Right ventricle myocardium superior (tissue), 1 donor: ENCODE data around the gene NEO1. TPM values are rescaled to one million over a fixed set of nuclear protein-coding genes. Genes with fewer than 3 reads are reported as not detected.

Experiments
- ATAC-seq: fragments of 200-7000 bp; cut with Tn5 transposase; one replicate; pipeline ENCODE4 v1.9.1; 2020; ENCODE audit warnings: mild to moderate bottlenecking; ENCODE audit not compliant: poor library complexity
- DNase-seq: peaks from one replicate; pipeline ENCODE4 v3.0.0-alpha.2; 2020
- intact Hi-C: fragments of 100-400 bp; cut with DNase I; formaldehyde crosslinking; loops from one replicate; pipeline ENCODE4 v1.11.2; 2022
- total RNA-seq: library from RNA; stranded (reverse); fragmentation: NEBNext Ultra II Directional; extraction: Animal tissue kit (Norgen Biotek cat#: 25700); gene quantifications from one replicate; pipeline ENCODE4 v1.2.1, GENCODE V29; 2021
- donor health status: DM: no; HTN: yes; CAD: no; lungs with severe emphysema.

NEO1 gene
- total RNA-seq, 1 donor from 2014 or later, result 11.1 TPM

GRCh38 chr15:73313861-73314260 lies 261.6 kb downstream of the NEO1 start:
- ATAC-seq, result no peak
- intact Hi-C loops, result no loop called here

GRCh38 chr15:73317651-73318462 lies 265.6 kb downstream of the NEO1 start:
- DNase-seq (no peak), ATAC-seq (no peak)
- intact Hi-C loops, result no loop called here

More at GRCh38 chr15:73313861-73314260, 261.6 kb downstream of the NEO1 start:
- no peak for DNase-seq

- intact Hi-C loops, result no loop called here
- DNase-seq (no peak), ATAC-seq (peak; percentile 16)
Measured at GRCh38 chr15:73318463-73319351, 266.4 kb downstream of the NEO1 start.

- DNase-seq, result no peak
- ATAC-seq, result peak; percentile 21
- intact Hi-C loops, result no loop called here
Measured at GRCh38 chr15:73319460-73320245, 267.4 kb downstream of the NEO1 start.

DNA sequence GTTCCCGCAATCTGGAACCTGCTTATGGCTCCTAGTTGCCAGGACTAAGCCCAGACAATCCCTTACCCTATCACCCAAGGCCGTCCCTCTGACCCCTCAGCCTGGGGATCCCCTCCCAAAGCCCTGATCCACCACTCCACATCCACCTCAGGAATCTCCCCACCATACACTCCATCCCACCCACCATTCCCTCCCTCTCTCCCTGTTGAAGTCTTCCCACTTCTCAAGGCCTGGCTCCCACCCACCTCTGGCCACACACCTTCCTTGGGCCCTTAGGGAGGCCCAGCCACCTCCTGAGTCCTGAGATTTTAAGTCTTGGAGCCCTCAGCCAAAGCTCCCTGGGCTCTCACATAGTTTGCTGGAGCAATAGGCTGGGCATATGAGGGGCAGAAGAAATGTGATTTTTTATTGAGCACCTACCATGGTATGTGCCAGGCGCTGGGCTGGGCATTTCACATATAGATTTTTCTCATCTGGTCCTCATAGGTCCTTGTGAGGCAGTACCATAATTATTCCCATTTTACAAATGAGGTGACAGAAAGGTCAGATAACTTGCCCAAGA lies 268.4 kb downstream of the NEO1 start:
- ATAC-seq (no peak), DNase-seq (no peak)
- intact Hi-C loops, result no loop called here

DNA sequence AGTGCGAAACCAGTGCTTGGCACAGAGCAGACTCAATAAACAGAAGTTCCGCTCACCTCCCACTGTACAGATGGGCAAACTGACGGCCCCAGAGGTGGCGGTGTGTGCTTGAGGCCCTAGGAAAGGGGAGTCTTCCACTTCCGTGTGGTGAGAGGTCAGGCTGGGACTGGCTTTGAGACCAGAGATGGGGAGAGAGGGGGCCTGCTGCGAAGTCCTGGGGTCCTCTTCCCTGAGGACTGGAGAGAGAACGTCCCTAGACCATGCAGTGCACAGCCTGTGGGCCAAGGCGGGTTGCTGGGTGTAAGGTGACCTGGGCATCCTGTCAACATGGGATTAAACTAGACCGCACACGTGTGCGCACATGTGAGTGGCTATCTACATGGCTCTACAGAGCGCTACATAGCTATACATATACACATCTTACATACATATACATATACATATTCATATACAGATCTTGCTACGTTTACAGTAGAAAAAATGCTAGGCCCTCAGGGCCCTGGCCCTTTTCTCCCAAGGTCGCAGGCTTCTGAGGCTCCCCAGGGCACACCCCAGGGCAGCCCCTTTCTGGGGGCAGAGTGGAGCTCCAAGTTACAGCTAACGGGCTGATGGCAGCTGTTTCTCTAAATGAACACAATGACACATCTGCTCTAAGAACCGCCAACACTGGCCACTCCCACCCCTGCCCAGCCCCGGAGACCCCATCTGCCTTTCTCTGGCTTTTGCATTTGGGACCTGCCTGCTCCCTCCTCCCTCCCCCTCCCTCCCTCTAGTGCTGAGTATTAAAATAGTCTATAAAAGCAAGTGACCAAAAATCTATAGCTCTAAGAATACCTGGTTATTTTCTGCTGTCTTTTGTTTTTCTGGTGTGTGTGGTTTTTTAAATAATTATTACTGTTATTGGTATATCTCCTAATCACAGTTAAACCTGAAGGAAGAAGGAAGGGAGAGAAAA lies 269.5 kb downstream of the NEO1 start:
- DNase-seq (no peak), ATAC-seq (no peak)
- intact Hi-C loops, result no loop called here

DNA sequence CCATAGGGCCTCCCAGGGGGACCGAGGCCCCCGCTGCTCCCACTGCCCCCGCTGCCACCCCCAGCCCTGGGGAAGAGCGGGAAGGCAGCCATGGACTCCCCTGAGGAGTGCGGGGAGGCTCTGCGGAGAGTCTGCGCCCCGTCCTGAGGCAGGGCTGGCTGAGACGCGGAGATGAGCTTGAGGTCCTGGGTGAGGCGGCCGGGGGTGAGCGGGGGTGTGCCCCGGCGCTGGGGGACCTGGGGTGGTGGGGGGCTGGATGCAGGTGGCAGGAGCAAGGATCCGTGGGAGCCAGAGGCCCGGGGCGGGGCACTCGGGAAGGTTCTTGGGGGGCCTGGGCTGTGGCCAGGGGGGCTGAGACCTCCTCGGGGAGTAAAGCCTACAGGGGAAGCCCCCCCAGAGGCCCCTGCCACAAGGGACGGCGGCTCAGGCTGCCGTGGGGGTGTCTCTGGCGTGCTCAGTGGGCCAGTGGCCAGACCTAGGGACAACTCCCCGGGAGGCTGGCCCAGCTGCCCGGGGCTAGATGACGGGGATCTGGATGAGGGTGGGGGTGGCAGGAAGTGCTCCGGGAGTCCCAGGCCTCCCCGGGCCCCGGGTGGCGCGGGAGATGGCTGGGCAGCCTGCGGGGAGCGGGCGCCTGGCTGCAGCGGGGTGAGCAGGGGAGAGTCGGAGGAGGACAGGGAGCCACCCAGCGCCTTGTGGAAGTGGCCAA lies 270.6 kb downstream of the NEO1 start:
- intact Hi-C loops, result no loop called here
- DNase-seq (no peak), ATAC-seq (no peak)

DNA sequence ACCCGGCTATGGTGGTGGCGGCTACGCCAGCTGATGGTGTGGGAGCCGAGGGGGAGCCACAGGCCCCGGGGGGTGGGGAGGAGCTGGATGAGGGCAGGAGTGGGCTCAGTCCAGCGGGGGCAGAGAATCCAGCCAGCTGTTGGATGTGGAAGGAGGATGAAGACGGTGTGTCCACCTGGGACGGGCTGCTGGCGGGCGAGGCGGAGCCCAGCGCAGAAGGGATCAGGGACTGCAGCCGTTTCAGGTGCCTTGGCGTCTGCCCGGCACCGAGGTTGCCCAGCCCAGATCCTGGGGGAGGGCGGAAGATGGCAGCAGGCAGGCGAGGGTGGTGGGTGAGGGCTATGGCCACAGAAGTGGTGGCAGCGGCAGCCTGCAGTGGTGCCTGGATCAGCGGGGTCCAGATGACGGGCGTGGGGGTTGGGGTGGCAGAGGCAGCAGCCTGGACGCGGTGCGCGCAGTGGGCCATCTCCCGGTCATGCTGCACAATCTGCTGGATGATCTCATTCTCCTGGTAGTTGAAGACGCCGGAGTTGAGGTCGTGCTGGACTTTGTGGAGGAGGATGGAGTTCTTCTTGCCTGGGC lies 271.2 kb downstream of the NEO1 start:
- intact Hi-C loops, result no loop called here
- ATAC-seq (no peak), DNase-seq (no peak)

DNA sequence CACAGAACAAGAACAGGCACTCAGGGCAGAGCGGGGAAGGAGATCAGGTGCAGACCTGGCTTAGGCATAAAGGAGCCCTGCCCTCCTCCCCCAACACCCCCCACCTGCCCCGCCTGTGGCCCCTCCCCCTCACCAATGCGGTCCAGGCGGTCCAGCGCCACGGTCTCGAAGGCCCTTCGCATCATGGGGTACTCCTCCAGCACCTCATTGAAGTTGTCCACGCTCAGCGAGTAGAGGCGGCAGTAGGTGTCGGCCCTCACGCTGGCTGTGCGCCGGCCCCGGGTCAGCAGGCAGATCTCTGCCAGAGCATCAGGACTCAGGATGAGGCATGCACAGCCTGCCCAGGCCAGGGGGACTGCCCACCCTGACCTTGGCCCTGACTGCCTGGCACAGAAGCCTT lies 271.7 kb downstream of the NEO1 start:
- DNase-seq, result no peak
- intact Hi-C loops, result no loop called here
- no peak for ATAC-seq

DNA sequence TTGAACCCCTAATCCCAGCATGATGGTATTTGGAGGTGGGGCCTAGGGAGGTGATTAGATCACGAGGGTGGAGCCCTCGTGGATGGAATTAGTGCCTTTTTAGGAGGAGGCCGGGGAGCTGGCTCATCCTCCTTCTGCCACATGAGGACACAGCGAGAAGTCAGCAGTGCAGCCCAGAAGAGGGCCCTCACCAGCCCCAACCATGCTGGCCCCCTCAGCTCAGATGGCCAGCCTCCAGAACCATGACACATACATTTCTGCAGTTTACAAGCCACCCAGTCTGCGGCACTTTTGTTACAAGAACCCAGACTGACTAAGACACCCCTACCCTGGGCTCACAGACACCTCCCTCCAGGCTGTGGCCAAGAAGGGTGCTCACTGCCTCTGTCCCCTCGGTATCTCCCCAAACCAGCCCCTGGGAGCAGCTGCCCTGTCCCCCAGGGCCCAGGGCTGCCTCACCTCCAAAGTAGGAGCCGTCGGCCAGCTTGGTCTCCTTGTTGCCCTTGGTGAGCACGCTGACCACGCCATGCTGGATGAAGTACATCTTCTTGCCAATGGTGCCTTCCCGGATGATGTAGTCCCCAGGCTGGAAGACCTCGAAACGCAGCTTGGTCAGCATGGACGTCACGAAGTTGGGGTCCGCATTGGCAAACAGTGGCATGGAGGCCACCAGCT lies 272.4 kb downstream of the NEO1 start:
- ATAC-seq, result no peak
- intact Hi-C loops, result no loop called here
- DNase-seq, result no peak

DNA sequence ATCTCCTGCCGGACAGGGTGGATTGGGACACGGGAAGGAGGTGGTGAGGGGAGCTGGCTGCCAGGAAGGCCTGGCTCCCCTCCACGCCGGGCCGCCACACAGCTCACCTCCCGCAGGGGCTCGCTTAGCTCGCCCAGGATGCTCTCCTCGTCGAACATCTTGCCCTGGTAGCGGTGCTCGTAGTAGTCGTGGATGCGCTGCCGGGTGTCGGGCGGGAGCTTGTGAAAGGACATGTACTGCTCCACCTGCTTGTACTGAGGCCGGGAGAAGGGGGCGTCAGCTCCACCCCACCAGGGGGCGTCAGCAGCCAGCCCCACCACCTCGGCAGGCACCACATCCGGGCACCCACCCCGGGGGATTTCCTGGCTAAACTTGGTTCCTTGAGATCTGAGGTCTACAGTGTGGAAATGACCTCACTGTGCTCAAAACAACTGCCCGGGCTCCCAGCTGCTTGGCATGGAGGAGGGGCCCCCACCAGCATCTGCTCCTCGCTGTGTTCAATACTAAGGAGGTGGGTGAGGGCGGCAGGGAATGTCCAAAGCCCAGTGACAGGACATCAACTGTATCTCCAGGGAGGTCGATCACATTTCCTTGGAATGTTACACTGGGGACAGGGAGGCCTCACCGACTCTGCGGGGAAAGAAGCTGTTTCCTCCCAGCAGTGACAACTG lies 273.1 kb downstream of the NEO1 start:
- intact Hi-C loops, result no loop called here
- DNase-seq, result no peak
- ATAC-seq, result no peak

GRCh38 chr15:73326157-73326556 lies 273.9 kb downstream of the NEO1 start:
- DNase-seq, result no peak
- ATAC-seq, result no peak
- intact Hi-C loops, result no loop called here

DNA sequence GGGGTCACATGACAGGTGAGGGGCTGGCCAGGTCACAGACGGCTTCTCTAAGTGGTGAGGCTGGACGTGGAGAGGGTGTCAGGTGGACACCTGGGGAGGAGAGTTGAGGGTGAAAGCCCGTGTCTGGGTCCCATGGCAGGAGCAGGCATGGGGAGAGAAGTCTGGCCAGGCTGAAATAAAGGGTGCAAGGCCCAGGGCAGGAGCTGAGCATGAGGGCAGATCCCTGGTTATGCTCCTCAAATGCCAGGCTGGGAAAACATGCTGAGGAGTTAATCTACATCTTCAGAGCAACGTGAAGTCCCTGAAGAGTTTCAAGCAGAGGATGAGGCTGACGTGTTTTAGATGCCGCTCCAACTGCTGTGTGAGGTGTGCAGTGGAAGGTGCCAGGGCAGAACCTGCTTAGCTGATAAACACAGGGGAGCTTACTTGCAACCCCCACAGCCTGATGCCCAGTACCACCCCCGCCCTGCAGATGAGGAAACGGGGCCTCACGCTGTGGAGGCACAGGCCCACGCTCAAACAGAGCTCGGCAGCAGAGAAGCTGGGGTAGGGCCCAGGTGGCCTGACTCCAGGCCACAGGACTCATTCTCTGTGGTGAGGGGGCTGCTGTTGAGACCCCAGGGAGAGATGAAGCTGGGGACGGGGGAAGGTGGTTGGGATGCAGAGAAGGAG lies 276.0 kb downstream of the NEO1 start:
- no peak for ATAC-seq
- peak; percentile 27 for DNase-seq
- intact Hi-C loops, result no loop called here

GRCh38 chr15:73328981-73329380 lies 276.7 kb downstream of the NEO1 start:
- intact Hi-C loops, result no loop called here
- ATAC-seq (no peak), DNase-seq (no peak)

- ATAC-seq, result no peak
- intact Hi-C loops, result no loop called here
- no peak for DNase-seq
Measured at GRCh38 chr15:73329501-73330200, 277.4 kb downstream of the NEO1 start.
